H1 (cell line): Measurements from ENCODE around the gene CKM.
"Not testable (repeated sequence)": the region's sequence is repeated elsewhere in the genome, so short reads cannot be mapped to it uniquely, and the experiment has no call there.

Experiments used
- BACH1 ChIP-seq: IDR thresholded peaks from 2 replicates; pipeline ENCODE4 v1.6.1; 2012; ENCODE audit warnings: low read length, improper control_type of control experiment
- BCL11A ChIP-seq, 2 experiments: IDR thresholded peaks; one replicate each; pipeline ENCODE4 v1.6.1; 2011; ENCODE audit warnings: low read depth in 2 of 2, low read length in 2 of 2, mild to moderate bottlenecking in 2 of 2
- CTCF ChIP-seq, 3 experiments: IDR thresholded peaks; 1 replicate in 2 of 3; 2 replicates in 1 of 3; pipeline versions ENCODE4 v1.5.1 to v1.6.1; 2011; ENCODE audit warnings: low read length in 3 of 3, mild to moderate bottlenecking in 3 of 3, inconsistent platforms in 2 of 3, low read depth in 1 of 3, moderate library complexity in 1 of 3; ENCODE audit not compliant: insufficient read depth in 1 of 3; ENCODE audit errors: control extremely low read depth in 1 of 3
- EP300 ChIP-seq, 2 experiments: IDR thresholded peaks; 1 replicate in 1 of 2; 2 replicates in 1 of 2; pipeline ENCODE4 v1.6.1; 2011 to 2012; ENCODE audit warnings: low read depth in 2 of 2, low read length in 2 of 2, mild to moderate bottlenecking in 2 of 2, borderline replicate concordance in 1 of 2, inconsistent platforms in 1 of 2, moderate library complexity in 1 of 2
- EZH2 ChIP-seq: fragments of 200-600 bp; sonication (generic); IDR thresholded peaks from 2 replicates; pipeline ENCODE4 v1.7.1; 2012; ENCODE audit warnings: low read depth, mild to moderate bottlenecking, moderate library complexity, low read length, inconsistent platforms; ENCODE audit not compliant: severe bottlenecking
- POLR2AphosphoS5 ChIP-seq: IDR thresholded peaks from 2 replicates; pipeline ENCODE4 v1.6.1; 2011; ENCODE audit warnings: low read depth, low read length
- TAF1 ChIP-seq: IDR thresholded peaks from 2 replicates; pipeline ENCODE4 v1.6.1; 2011; ENCODE audit warnings: mild to moderate bottlenecking, low read depth, low read length

GRCh38 chr19:45312285-45312684 lies 10.4 kb downstream of the CKM start:
- not testable (repeated sequence) for TF ChIP-seq CTCF (IDR thresholded peaks at IDR 0.05; ENCODE audit: control extremely low read depth in 1 of 3, insufficient read depth in 1 of 3, low read depth in 1 of 3, low read length in 3 of 3); BACH1; POLR2AphosphoS5; EZH2; TAF1; BCL11A (IDR thresholded peaks at IDR 0.05; ENCODE audit: low read depth in 2 of 2, low read length in 2 of 2); EP300 (IDR thresholded peaks at IDR 0.05; ENCODE audit: borderline replicate concordance in 1 of 2, low read depth in 2 of 2, low read length in 2 of 2)
